Choroid plexus epithelial cell (primary cell): ENCODE data around the gene FAM161A.
"Not testable (repeated sequence)": the region's sequence is repeated elsewhere in the genome, so short reads cannot be mapped to it uniquely, and the experiment has no call there.

Experiments
- DNase-seq: peaks from one replicate; pipeline ENCODE4 v3.0.0-alpha.2; 2010; ENCODE audit warnings: low read depth
- H3K4me3 ChIP-seq: 2 replicates; pipeline ENCODE4 v1.5.1; 2011; ENCODE audit warnings: low read depth, mild to moderate bottlenecking, control low read depth, low read length, moderate library complexity
- CTCF ChIP-seq: conservative IDR thresholded peaks from 2 replicates; pipeline ENCODE4 v1.5.1; 2011; ENCODE audit warnings: low read depth, mild to moderate bottlenecking, control low read depth, inconsistent platforms, low read length, moderate library complexity

Gene FAM161A

DNA sequence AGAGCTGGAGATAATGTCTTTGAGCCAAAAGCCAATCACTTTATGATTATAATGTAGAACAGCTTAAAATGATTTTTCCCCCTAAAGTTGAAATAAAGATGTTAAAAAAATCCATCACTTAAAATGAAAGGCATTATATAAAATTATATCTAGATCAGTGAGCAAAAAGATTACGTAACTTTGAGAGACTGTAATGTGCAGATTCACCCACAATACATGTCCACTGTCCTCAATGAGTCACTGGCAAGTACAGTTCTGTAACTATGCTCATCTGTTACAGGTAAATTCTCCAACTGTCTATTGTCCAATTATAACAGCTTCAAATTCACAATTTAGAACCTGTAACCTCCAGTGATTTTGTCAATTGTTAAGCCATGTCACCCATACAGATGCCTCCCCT lies 19.0 kb downstream of the FAM161A start:
- H3K4me3 ChIP-seq: no peak overlapping the region
- DNase-seq: peak; percentile 7
- no peak for TF ChIP-seq CTCF

- TF ChIP-seq CTCF: no peak
- no peak overlapping the region for H3K4me3 ChIP-seq
- no peak for DNase-seq
Observed at GRCh38 chr2:61833971-61834370, 19.9 kb downstream of the FAM161A start.

DNA sequence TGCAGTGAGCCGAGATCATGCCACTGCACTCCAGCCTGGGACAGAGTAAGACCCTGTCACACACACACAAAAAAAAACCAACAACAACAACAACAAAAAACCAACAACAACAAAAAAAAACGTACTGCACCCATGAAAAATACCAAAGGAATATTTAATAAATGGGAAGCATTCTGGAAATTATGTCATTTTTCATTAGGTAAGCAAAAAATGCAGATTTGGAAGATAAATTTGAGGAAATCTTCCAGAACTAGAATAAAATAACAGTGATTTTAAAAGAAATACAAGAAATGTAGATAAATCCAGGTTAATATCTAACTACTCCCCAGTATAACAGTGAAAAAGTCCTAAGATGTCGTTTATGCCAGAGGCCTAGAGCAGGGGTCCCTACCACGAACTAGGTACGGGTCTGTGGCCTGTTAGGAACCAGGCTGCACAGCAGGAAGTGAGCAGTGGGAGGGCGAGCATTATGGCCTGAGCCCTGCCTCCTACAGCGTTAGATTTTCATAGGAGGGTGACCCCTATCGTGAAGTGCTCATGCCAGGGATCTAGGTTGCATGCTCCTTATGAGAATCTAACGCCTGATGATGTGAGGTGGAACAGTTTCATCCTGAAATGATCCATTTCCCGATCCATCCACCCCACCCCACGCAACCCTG lies 21.5 kb downstream of the FAM161A start:
- DNase-seq: no peak
- no peak for TF ChIP-seq CTCF
- H3K4me3 ChIP-seq: no peak overlapping the region

DNA sequence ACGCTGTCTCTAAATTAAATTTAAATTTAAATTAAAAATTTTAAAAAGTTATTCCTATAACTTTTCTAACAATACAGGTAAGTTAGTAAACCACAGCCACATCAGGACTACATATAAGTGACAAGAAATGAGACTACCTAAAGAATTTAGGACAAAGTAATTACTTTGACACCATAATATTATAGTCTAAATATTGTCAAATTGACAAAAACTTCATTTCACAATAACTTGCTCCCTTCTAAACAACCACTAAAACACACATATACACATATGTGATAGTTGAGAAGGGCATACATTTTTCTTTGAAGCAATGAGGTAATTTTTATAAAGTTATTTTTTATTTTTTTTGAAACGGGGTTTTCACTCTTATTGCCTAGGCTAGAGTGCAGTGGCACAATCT lies 31.6 kb downstream of the FAM161A start:
- H3K4me3 ChIP-seq: no peak overlapping the region
- TF ChIP-seq CTCF: no peak
- no peak for DNase-seq

GRCh38 chr2:61816480-61817355 lies 37.1 kb downstream of the FAM161A start:
- no peak for TF ChIP-seq CTCF
- no peak overlapping the region for H3K4me3 ChIP-seq

GRCh38 chr2:61814539-61815160 lies 39.2 kb downstream of the FAM161A start:
- TF ChIP-seq CTCF: no peak
- DNase-seq: no peak
- H3K4me3 ChIP-seq: no peak overlapping the region

More at GRCh38 chr2:61816480-61817355, 37.1 kb downstream of the FAM161A start:
- peak; percentile 16 for DNase-seq

GRCh38 chr2:61813314-61813713 lies 40.5 kb downstream of the FAM161A start:
- not testable (repeated sequence) for H3K4me3 ChIP-seq, DNase-seq
